ENCODE results near the gene CSF2RB. TPM values are rescaled to one million over a fixed set of nuclear protein-coding genes. Genes with fewer than 3 reads are reported as not detected.

Gene CSF2RB
- total RNA-seq, 4 donors from 2014 or later, result 5.7 to 14.3 (median 10.8) TPM

DNA sequence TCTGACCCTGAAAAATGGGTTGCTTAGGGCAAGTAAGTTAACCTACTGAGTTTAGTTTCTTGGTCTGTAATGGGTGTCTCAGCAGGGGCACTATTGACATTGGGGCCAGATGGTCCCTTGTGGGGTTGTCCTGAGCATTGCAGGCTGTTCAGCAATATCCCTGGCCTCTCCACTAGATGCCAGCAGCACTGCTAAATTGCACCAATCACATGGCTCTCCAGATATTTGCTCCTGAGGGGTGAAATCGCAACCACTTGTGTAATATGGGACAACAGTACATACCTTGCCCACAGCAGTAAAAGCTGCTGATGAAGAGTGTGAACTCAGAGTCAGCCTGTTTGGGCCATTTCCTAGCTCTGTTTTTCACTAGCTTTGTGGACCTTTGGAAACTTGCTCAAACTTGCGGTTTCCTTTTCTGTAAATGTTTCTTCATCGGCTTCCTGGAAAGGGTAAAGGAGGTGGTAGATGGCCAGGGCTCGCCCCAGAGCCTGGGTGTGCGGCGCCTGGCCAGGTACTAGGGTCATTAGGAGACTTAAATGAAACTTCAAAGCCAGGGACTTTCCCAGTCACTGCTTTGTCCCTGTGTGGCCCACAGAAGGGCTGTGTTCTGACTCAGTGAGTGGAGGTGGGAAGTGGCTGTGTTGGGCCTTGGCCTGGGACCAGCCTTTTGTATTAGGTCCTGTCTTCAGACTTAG is 39.7 kb upstream of the CSF2RB start:
- Histone ChIP-seq H3K27me3 (peaks cover 0 to 12% of the 10 kb centered on the region in 2 donors), H3K27ac (peak overlapping the region in 2 of 4 donors; percentile 46 to 55)
- WGBS, 2 donors, result 59 to 62% methylated on average over 6 of the region's 6 CpGs

GRCh38 chr22:36874309-36874696 is 39.1 kb upstream of the CSF2RB start:
- Histone ChIP-seq H3K27ac (peak overlapping the region in 2 of 4 donors; percentile 46 to 55), H3K9me3 (no peaks in the 10 kb centered on the region), H3K4me1 (peaks cover 0 to 15% (median 2%) of the 10 kb centered on the region in 4 donors), H3K4me3 (no peak overlapping the region), H3K27me3 (peaks cover 0 to 12% of the 10 kb centered on the region in 2 donors), H3K36me3 (no peaks in the 10 kb centered on the region)
- WGBS, 2 donors, result 69 to 84% methylated on average over 2 of the region's 2 CpGs
- DNase-seq (ENCODE audit: low spot score in 2 of 2), result no peak
- TF ChIP-seq EP300 (IDR thresholded peaks at IDR 0.05) (no peak), CTCF (IDR thresholded peaks at IDR 0.05) (no peak), POLR2A (IDR thresholded peaks at IDR 0.05) (no peak)

More for the DNA sequence above, 39.7 kb upstream of the CSF2RB start:
- no peaks in the 10 kb centered on the region for H3K36me3 ChIP-seq
- TF ChIP-seq POLR2A (IDR thresholded peaks at IDR 0.05), result no peak
- TF ChIP-seq EP300 (IDR thresholded peaks at IDR 0.05), result peak in 1 of 2 donors; percentile 66
- TF ChIP-seq CTCF (IDR thresholded peaks at IDR 0.05), result peak in 3 of 5 experiments; percentile 31 to 51 (median 46)
- no peaks in the 10 kb centered on the region for H3K9me3 ChIP-seq
- peaks cover 0 to 15% (median 2%) of the 10 kb centered on the region in 4 donors for H3K4me1 ChIP-seq
- peak in 1 of 2 donors; percentile 27 for DNase-seq (ENCODE audit: low spot score in 2 of 2)
- H3K4me3 ChIP-seq, result no peak overlapping the region

DNA sequence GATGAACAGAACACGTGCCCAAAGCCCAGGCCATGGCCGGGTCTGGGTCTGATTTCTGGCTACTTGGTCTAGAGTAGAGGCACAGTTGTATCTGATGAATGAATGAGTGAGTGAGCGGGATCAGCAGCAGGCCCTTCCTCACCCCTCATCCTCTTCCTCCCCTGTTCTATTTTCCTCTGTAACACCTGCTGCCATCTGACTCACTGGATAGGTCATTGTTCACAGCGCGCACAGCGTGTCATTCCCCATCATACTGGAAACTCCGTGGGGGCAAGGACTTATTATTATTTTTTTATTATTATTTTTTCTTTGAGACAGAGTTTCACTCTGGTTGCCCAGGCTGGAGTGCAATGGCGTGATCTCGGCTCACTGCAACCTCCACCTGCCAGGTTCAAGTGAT is 38.7 kb upstream of the CSF2RB start:
- Histone ChIP-seq H3K27me3 (peaks cover 0 to 12% of the 10 kb centered on the region in 2 donors), H3K4me1 (peaks cover 0 to 15% (median 2%) of the 10 kb centered on the region in 4 donors), H3K4me3 (no peak overlapping the region), H3K27ac (peak overlapping the region in 2 of 4 donors; percentile 46 to 55), H3K36me3 (no peaks in the 10 kb centered on the region), H3K9me3 (no peaks in the 10 kb centered on the region)
- 84 to 91% methylated on average over 9 of the region's 9 CpGs for WGBS, 2 donors
- TF ChIP-seq CTCF (IDR thresholded peaks at IDR 0.05) (no peak), EP300 (IDR thresholded peaks at IDR 0.05) (no peak), POLR2A (IDR thresholded peaks at IDR 0.05) (no peak)
- no peak for DNase-seq (ENCODE audit: low spot score in 2 of 2)

DNA sequence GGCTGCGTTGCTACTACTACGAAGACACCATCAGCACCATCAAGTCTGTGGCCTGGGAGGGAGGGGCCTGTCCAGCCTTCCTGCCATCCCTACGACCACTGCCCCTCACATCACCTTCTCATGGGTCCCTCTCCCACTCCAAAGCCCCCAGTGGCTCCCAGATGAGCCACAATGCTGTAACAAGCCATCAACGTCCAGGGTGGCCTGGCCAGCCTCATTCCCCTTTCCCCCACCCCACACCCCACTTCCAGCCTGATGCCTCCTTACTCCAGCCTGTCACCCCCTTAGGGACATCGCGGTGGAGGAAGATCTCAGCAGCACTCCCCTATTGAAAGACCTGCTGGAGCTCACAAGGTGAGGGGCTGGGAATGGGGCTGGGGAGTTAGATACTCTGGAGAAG is 37.7 kb upstream of the CSF2RB start:
- H3K9me3 ChIP-seq, result peaks cover 0 to 6% (median 0%) of the 10 kb centered on the region in 4 donors
- DNase-seq (ENCODE audit: low spot score in 2 of 2), result no peak
- no peaks in the 10 kb centered on the region for H3K36me3 ChIP-seq
- H3K4me3 ChIP-seq, result no peak overlapping the region
- no peak overlapping the region for H3K27ac ChIP-seq
- WGBS, 2 donors, result 77 to 81% methylated on average over 6 of the region's 6 CpGs
- peaks cover 0 to 12% of the 10 kb centered on the region in 2 donors for H3K27me3 ChIP-seq
- TF ChIP-seq EP300 (IDR thresholded peaks at IDR 0.05), result no peak
- no peak for TF ChIP-seq CTCF (IDR thresholded peaks at IDR 0.05)
- TF ChIP-seq POLR2A (IDR thresholded peaks at IDR 0.05), result no peak
- peaks cover 0 to 15% (median 2%) of the 10 kb centered on the region in 4 donors for H3K4me1 ChIP-seq

GRCh38 chr22:36879775-36880174 is 33.7 kb upstream of the CSF2RB start:
- Histone ChIP-seq H3K27me3 (peaks cover 0 to 12% of the 10 kb centered on the region in 2 donors), H3K36me3 (no peaks in the 10 kb centered on the region), H3K27ac (no peak overlapping the region), H3K9me3 (peaks cover 0 to 33% (median 4%) of the 10 kb centered on the region in 4 donors), H3K4me3 (no peak overlapping the region), H3K4me1 (no peaks in the 10 kb centered on the region)
- no peak for DNase-seq (ENCODE audit: low spot score in 2 of 2)
- 60 to 68% methylated on average over 7 of the region's 7 CpGs for WGBS, 2 donors
- TF ChIP-seq POLR2A (IDR thresholded peaks at IDR 0.05) (no peak), EP300 (IDR thresholded peaks at IDR 0.05) (no peak), CTCF (IDR thresholded peaks at IDR 0.05) (no peak)

All from tibial nerve (tissue), 4 donors.